Measurements from ENCODE around the gene DYSF. TPM values are rescaled to one million over a fixed set of nuclear protein-coding genes. Genes with fewer than 3 reads are reported as not detected.

The DYSF gene
- total and polyA plus RNA-seq, 5 experiments from 2014 or later = 3.0 to 3.5 (median 3.2) TPM

GRCh38 chr2:71556692-71557250 lies 103.4 kb downstream of the DYSF start:
- H3K4me3 Mint-ChIP-seq = no peak overlapping the region

GRCh38 chr2:71557321-71557720 lies 104.0 kb downstream of the DYSF start:
- no peaks in the 10 kb centered on the region for H3K27me3 Mint-ChIP-seq
- no peak for ATAC-seq
- H3K4me1 Mint-ChIP-seq = peaks cover 0 to 3% (median 0%) of the 10 kb centered on the region in 4 donors
- H3K4me3 Mint-ChIP-seq = no peak overlapping the region
- POLR2A ChIA-PET = no interaction called here
- DNase-seq = peak in 1 of 10 donors; percentile 45
- no peaks in the 10 kb centered on the region for H3K9me3 Mint-ChIP-seq
- H3K27ac Mint-ChIP-seq = no peak overlapping the region
- H3K36me3 Mint-ChIP-seq = no peaks in the 10 kb centered on the region

More at GRCh38 chr2:71556692-71557250, 103.4 kb downstream of the DYSF start:
- ATAC-seq = no peak
- no peaks in the 10 kb centered on the region for H3K36me3 Mint-ChIP-seq
- no peaks in the 10 kb centered on the region for H3K27me3 Mint-ChIP-seq
- POLR2A ChIA-PET = no interaction called here
- no peaks in the 10 kb centered on the region for H3K9me3 Mint-ChIP-seq
- no peak overlapping the region for H3K27ac Mint-ChIP-seq
- DNase-seq = peak in 1 of 10 donors; percentile 10
- peaks cover 0 to 3% (median 0%) of the 10 kb centered on the region in 4 donors for H3K4me1 Mint-ChIP-seq

- ATAC-seq (no peak), DNase-seq (peak in 1 of 10 donors; percentile 18)
- no peak overlapping the region for H3K4me3 Mint-ChIP-seq
- peaks cover 0 to 3% (median 0%) of the 10 kb centered on the region in 4 donors for H3K4me1 Mint-ChIP-seq
- H3K9me3 Mint-ChIP-seq = no peaks in the 10 kb centered on the region
- no peaks in the 10 kb centered on the region for H3K27me3 Mint-ChIP-seq
- POLR2A ChIA-PET = no interaction called here
- H3K36me3 Mint-ChIP-seq = no peaks in the 10 kb centered on the region
- H3K27ac Mint-ChIP-seq = no peak overlapping the region
These were observed 105.1 kb downstream of the DYSF start for GRCh38 chr2:71558300-71559051.

GRCh38 chr2:71559080-71559827 lies 105.9 kb downstream of the DYSF start:
- Mint-ChIP-seq H3K4me1 (peaks cover 0 to 3% (median 0%) of the 10 kb centered on the region in 4 donors), H3K27me3 (no peaks in the 10 kb centered on the region), H3K36me3 (no peaks in the 10 kb centered on the region), H3K4me3 (no peak overlapping the region), H3K9me3 (no peaks in the 10 kb centered on the region), H3K27ac (peak overlapping the region in 1 of 10 donors; percentile 30)
- POLR2A ChIA-PET = no interaction called here
- DNase-seq = peak in 1 of 10 donors; percentile 51
- no peak for ATAC-seq

GRCh38 chr2:71559828-71560637 lies 106.7 kb downstream of the DYSF start:
- Mint-ChIP-seq H3K4me1 (peaks cover 0 to 3% (median 0%) of the 10 kb centered on the region in 4 donors), H3K36me3 (no peaks in the 10 kb centered on the region), H3K4me3 (no peak overlapping the region), H3K27ac (no peak overlapping the region), H3K27me3 (no peaks in the 10 kb centered on the region), H3K9me3 (no peaks in the 10 kb centered on the region)
- ATAC-seq = no peak
- peak in 1 of 10 donors; percentile 47 for DNase-seq
- POLR2A ChIA-PET = no interaction called here

GRCh38 chr2:71560638-71561011 lies 107.3 kb downstream of the DYSF start:
- DNase-seq = peak in 1 of 10 donors; percentile 36
- ATAC-seq = no peak
- H3K4me1 Mint-ChIP-seq = peaks cover 0 to 3% (median 0%) of the 10 kb centered on the region in 4 donors
- peaks cover 0 to 3% (median 0%) of the 10 kb centered on the region in 5 donors for H3K27me3 Mint-ChIP-seq
- no peak overlapping the region for H3K4me3 Mint-ChIP-seq
- no peaks in the 10 kb centered on the region for H3K9me3 Mint-ChIP-seq
- peaks cover 0 to 2% (median 0%) of the 10 kb centered on the region in 3 donors for H3K36me3 Mint-ChIP-seq
- no peak overlapping the region for H3K27ac Mint-ChIP-seq
- POLR2A ChIA-PET = no interaction called here

- DNase-seq (peak in 1 of 10 donors; percentile 34), ATAC-seq (no peak)
- no peaks in the 10 kb centered on the region for H3K9me3 Mint-ChIP-seq
- peaks cover 0 to 3% (median 0%) of the 10 kb centered on the region in 4 donors for H3K4me1 Mint-ChIP-seq
- H3K27me3 Mint-ChIP-seq = peaks cover 0 to 3% (median 0%) of the 10 kb centered on the region in 5 donors
- no peak overlapping the region for H3K4me3 Mint-ChIP-seq
- POLR2A ChIA-PET = no interaction called here
- peaks cover 0 to 2% (median 0%) of the 10 kb centered on the region in 3 donors for H3K36me3 Mint-ChIP-seq
- peak overlapping the region in 1 of 10 donors; percentile 61 for H3K27ac Mint-ChIP-seq
These were observed 108.3 kb downstream of the DYSF start for GRCh38 chr2:71561441-71562267.

GRCh38 chr2:71562518-71562917 lies 109.2 kb downstream of the DYSF start:
- H3K27me3 Mint-ChIP-seq = peaks cover 0 to 3% (median 0%) of the 10 kb centered on the region in 5 donors
- H3K4me1 Mint-ChIP-seq = peaks cover 0 to 3% (median 0%) of the 10 kb centered on the region in 4 donors
- H3K27ac Mint-ChIP-seq = peak overlapping the region in 1 of 10 donors; percentile 61

GRCh38 chr2:71563872-71564271 lies 110.5 kb downstream of the DYSF start:
- Mint-ChIP-seq H3K9me3 (no peaks in the 10 kb centered on the region), H3K4me1 (peaks cover 0 to 3% (median 0%) of the 10 kb centered on the region in 4 donors), H3K27ac (no peak overlapping the region), H3K27me3 (peaks cover 0 to 3% (median 0%) of the 10 kb centered on the region in 5 donors), H3K4me3 (no peak overlapping the region), H3K36me3 (peaks cover 0 to 2% (median 0%) of the 10 kb centered on the region in 3 donors)
- POLR2A ChIA-PET = no interaction called here
- ATAC-seq = no peak
- peak in 1 of 10 donors; percentile 51 for DNase-seq

More at GRCh38 chr2:71562518-71562917, 109.2 kb downstream of the DYSF start:
- Mint-ChIP-seq H3K9me3 (no peaks in the 10 kb centered on the region), H3K4me3 (no peak overlapping the region), H3K36me3 (peaks cover 0 to 2% (median 0%) of the 10 kb centered on the region in 3 donors)
- POLR2A ChIA-PET = interaction anchor here (0.7 kb wide), 1 partner anchor 192 kb away, joined by 4 read pairs; no protein-coding TSS in a partner anchor
- no peak for ATAC-seq
- peak in 1 of 10 donors; percentile 60 for DNase-seq

- ATAC-seq (no peak), DNase-seq (peak in 1 of 10 donors; percentile 50)
- H3K27ac Mint-ChIP-seq = no peak overlapping the region
- peaks cover 0 to 3% (median 0%) of the 10 kb centered on the region in 5 donors for H3K27me3 Mint-ChIP-seq
- POLR2A ChIA-PET = no interaction called here
- H3K36me3 Mint-ChIP-seq = peaks cover 0 to 2% (median 0%) of the 10 kb centered on the region in 3 donors
- H3K4me1 Mint-ChIP-seq = no peaks in the 10 kb centered on the region
- no peaks in the 10 kb centered on the region for H3K9me3 Mint-ChIP-seq
- H3K4me3 Mint-ChIP-seq = no peak overlapping the region
These were observed 111.0 kb downstream of the DYSF start for GRCh38 chr2:71564361-71564760.

- POLR2A ChIA-PET = no interaction called here
- ATAC-seq (no peak), DNase-seq (peak in 1 of 10 donors; percentile 50)
- H3K4me1 Mint-ChIP-seq = no peaks in the 10 kb centered on the region
- H3K36me3 Mint-ChIP-seq = peaks cover 0 to 2% (median 0%) of the 10 kb centered on the region in 3 donors
- no peak overlapping the region for H3K27ac Mint-ChIP-seq
- peaks cover 0 to 3% (median 0%) of the 10 kb centered on the region in 5 donors for H3K27me3 Mint-ChIP-seq
- H3K9me3 Mint-ChIP-seq = no peaks in the 10 kb centered on the region
- no peak overlapping the region for H3K4me3 Mint-ChIP-seq
These were observed 111.4 kb downstream of the DYSF start for GRCh38 chr2:71564790-71565189.
